ENCODE results near the gene SERPINI1. TPM values are rescaled to one million over a fixed set of nuclear protein-coding genes. Genes with fewer than 3 reads are reported as not detected.
"Not testable (repeated sequence)": the region's sequence is repeated elsewhere in the genome, so short reads cannot be mapped to it uniquely, and the experiment has no call there.

Gene SERPINI1
- total RNA-seq, 2 donors from 2014 or later, result 8.6 to 9.4 TPM

DNA sequence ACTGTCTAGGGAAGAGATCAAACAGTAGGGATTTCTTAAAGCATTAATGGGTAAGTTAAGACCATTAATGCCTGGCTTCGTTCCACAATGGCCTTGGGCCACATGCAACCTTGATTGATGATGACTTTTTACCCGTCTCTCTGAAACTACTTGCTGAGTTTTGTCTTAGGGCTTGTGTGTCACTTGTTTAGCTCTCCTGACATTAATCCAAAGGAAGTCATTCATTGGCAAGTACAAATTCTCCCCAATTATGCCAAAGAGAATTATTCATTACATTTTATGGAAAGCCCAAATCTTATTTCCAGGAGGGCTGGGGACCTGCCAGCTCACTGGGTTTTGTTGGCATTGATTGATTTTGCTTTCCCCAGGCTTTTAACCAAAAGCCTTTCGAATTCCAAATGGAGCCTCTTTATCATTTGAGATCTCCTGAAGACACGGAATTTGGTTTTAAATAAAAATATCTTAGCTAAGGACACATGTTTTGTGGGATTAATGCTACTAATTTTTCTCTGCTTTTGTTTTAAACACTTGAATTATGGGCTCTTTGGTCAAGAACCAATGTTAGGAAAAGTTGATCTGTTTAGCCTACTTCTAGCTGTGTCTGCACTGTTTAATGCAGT is 40.7 kb downstream of the SERPINI1 start:
- intact Hi-C loops (cut with DNase I), result no loop called here
- DNase-seq (ENCODE audit: low spot score), result no peak

DNA sequence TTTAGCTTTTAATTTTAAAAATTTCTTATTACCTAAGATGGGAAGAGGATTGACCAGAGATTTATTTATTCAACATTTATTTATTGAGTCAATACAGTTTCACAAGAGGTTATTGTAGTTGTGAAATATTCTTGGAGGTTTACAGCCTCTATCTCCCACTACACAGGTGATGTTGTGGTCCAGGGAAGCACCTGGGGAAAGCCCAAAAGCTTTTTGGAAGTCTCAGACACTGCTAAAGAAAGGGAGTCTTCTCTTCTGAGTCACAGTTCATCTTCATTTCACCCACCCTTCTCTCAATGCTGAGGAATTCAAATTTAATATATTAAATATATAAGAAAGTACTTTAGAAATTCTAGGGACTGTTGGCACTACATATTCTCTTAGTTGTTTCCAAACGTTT is 41.8 kb downstream of the SERPINI1 start:
- intact Hi-C loops (cut with DNase I), result no loop called here
- DNase-seq (ENCODE audit: low spot score), result no peak

DNA sequence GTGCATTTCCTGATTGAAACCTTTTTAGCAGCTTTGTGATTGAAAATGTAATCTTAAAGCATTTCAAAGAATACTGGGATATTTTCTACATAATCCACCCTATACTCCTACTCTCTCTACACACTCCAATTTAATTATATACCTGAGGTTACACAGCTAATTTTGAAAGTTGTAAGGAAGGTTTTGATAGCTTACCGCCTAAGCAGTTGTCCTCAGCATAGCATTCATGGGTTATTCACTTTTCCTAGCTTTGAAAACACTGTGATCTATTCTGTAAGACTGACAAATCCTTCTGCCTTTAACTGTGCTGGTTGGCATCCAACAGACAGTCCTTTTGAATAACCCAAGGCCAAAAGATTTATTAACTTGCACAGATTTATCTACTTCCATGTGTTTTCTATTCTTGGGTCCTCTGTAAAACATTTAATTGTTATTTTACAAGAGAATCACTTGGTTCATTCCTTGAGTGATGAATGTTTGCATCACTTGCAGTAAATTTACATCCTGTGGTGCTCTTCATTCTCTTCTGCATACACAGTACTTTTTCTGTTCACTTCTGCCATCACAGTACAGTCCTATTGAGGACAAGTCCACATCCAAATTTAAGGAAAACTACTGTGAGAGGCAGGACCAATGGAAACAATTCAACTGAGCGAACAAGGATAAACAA is 44.8 kb downstream of the SERPINI1 start:
- intact Hi-C loops (cut with DNase I), result no loop called here
- DNase-seq (ENCODE audit: low spot score), result no peak

DNA sequence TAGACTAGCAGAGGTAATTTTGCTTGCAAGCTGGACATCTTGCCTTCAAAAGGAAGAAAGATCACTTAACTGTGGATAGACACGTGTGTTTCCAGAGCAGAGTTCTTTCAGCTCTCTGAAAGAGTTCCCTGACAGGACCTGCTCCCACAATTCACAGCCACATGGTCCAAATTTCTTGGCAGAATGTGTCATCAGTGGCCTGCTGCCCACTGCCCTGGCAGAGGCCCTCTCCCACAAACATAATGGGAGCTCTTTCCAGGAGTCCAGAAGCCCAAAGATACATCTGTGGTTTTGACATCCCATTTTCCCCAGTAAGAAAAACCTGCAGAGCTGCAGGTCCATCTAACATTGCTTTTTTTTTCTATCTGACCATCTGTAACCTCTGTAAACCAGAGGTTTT is 48.3 kb downstream of the SERPINI1 start:
- intact Hi-C loops (cut with DNase I), result no loop called here

DNA sequence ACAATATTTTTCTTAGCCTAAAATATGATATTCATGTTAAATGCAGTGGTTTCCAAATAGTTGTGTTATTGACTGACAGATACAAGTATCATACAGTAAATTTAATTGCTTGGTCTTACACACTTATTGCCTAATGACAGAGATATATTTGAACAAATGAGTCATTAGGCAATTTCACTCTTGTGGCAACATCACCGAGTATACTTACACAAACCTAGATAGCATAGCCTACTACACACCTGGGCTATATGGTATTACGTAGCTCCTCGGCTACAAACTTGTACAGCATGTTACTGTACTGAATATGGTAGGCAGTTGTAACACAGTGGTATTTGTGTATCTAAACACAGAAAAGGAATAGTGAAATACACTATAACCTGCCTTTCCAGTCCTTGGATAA is 50.3 kb downstream of the SERPINI1 start:
- intact Hi-C loops (cut with DNase I), result no loop called here
- DNase-seq (ENCODE audit: low spot score), result no peak

More for the DNA sequence above, 48.3 kb downstream of the SERPINI1 start:
- DNase-seq (ENCODE audit: low spot score), result no peak

DNA sequence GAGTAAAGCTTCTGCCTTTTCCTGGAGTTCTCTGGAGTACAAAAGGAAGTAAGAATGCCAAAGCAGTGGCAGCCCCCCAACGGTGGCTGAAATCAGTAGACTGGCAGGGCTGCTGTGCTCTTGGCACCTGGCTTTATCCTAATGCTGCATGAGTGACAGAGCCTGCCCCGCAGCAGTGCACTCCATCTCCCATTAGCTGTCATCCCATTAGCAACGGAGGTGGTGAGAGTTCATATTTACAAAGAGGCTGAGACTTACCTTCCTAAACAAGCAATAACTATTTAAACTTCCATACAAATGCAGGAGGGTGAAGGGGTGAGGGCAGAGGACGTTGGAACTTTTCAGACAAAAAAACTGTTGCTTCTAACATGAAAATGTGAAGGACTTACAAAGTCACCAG is 51.9 kb downstream of the SERPINI1 start:
- intact Hi-C loops (cut with DNase I), result no loop called here
- DNase-seq (ENCODE audit: low spot score), result no peak

DNA sequence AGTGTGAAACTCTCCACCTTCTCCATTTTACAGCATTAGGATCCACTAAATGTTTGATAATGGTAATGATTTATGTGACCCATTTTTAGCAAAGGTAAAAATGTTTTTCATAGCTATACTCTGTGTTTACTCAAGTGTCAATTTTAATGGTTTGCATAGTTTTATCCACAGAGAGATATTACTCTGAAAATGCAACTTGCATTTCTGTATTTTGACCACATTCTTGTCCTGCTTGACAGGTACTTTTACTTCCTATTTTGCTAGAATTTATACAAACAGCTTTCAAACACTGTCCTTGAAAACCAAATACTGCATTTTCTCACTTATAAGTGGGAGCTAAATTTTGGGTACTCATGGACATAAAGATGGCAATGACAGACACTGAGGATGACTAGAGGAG is 62.9 kb downstream of the SERPINI1 start:
- DNase-seq (ENCODE audit: low spot score), result no peak
- intact Hi-C loops (cut with DNase I), result no loop called here

DNA sequence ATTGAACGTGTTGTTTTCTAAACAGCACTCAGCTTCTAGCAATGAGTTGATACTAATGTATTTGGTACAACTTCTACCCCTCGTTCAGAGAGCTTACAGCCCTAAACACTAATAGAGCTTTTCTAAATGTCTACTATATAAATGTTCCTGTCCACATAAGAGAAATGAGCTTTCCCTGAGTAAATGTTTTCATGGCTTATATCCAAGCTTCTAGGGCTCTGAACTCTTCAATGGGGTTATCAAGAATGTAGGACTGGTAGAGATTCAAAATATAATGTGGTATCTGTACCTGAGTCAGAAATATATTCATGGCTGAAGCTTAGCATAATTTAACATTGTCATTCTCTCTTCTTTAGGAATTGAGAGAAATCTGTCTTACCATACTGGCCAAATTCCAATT is 73.4 kb downstream of the SERPINI1 start:
- intact Hi-C loops (cut with DNase I), result no loop called here
- DNase-seq (ENCODE audit: low spot score), result no peak

DNA sequence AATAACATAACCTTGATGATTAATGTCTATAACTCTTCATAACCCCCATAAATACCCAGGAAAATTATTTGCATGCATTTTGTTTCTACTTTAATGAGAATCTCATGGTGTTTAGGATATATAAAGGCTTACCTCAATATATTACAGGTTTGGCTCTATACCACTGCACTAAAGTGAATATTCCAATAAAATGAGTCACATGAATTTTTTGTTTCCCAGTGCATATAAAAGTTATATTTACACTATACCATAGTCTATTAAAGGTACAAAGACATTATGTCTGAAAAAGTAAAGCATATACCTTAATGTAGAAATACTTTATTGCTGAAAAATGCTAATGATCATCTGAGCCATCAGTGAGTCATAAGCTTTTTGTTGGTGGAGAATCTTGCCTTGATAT is 74.7 kb downstream of the SERPINI1 start:
- no peak for DNase-seq (ENCODE audit: low spot score)
- intact Hi-C loops (cut with DNase I), result no loop called here

DNA sequence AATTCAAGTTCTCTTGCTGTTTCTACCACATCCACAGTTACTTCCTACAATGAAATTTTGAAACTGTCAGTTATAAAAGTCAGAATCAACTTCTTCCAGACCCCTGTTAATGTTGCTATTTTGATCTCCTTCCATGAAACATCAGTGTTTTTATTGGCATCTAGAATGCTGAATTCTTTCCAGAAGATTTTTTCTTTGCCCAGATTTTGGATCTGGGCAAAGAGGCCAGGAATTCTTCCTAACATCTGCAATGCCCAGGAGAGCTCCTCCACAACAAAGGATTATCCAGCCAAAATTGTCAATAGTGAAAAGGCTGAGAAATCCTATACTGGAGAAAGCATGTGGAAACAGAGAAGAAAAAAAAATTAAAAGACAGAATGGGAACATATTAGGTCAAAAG is 75.5 kb downstream of the SERPINI1 start:
- intact Hi-C loops (cut with DNase I), result no loop called here

DNA sequence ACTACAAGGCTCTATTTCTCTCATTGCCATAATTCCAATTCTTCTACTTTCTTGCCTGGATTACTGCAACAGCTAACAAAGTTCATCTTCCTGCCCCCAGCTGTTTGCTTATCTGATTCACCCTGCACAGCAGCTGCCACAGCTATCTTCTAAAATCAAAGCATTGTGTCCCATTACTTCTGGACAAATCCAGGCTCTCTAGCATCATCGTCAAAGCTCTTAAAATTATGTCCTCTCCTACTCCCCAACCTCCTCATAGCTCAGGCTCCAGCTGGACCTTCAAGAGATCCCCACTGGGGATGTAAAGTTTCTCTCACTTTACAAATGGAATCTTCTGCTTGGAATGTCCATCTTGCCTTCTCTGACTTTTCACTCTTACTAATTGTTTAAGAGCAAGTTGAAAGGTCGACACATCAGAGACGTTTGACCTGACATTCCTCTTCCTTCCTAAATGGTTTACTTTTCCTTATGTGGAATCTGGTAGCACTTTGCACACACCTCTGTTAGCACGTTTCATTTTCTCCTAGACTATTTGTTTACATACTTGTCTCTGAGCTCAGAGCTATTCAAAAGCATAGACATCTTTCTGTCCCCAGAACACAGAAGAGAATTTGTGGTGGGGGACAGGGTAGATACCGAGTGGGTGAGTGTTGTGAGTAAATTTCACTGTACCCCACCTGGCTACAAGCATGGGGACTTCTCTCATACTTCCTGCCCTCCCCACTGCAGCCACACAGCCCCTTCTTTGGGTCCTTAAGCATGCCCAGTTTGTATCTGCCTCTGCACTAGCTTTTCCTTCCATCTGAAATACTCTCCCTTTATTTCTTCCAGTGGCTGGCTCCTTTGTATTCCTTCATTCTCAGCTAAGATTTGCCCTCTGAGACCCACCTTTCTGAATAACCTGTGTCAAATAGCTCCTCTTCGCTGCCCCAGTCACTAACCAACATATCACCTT is 77.9 kb downstream of the SERPINI1 start:
- intact Hi-C loops (cut with DNase I), result no loop called here

More for the DNA sequence above, 75.5 kb downstream of the SERPINI1 start:
- no peak for DNase-seq (ENCODE audit: low spot score)

DNA sequence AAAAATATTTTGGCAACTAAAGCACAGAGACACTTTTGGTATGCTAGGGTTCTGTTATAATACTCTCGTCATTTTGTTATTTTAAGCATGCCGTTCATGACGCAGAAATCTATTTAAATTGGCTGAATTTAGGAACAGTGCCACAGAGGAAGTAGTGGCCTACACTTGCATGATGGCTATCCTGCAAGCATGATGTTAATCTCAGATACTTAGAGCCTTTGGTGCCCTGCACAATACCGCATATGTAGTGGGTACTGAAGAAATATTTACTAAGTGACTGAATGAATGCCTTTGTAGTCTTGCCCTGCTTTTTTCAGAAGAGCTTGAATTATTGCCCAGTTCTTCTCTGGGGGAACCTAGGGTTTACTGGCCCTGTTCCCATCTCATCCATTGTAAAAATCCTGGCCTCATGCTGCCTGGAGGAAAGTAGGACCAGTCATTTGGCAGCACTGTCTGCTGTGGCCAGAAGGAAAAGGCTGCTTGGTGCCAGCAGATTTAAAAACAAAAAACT is 79.0 kb downstream of the SERPINI1 start:
- no peak for DNase-seq (ENCODE audit: low spot score)
- intact Hi-C loops (cut with DNase I), result no loop called here

More for the DNA sequence above, 77.9 kb downstream of the SERPINI1 start:
- no peak for DNase-seq (ENCODE audit: low spot score)

DNA sequence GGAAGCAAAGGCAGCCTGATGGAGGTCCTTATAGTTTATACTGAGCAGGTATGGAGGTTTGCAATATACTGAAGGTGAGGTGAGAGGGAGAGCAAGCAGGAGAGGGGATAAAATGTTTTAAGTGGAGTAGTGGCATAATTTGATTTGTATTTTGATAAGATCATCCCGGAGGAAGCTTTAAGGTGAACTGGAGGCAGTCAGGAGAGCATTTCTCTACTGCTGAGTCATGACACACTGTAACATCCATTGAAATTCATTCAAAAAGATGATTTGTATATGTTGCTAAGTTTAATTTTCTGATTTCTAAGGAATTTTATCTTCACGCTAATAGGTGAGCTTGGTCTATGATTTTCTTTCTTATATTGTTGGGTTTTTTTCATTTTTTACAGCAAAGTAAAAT is 81.4 kb downstream of the SERPINI1 start:
- intact Hi-C loops (cut with DNase I), result no loop called here
- DNase-seq (ENCODE audit: low spot score), result no peak

DNA sequence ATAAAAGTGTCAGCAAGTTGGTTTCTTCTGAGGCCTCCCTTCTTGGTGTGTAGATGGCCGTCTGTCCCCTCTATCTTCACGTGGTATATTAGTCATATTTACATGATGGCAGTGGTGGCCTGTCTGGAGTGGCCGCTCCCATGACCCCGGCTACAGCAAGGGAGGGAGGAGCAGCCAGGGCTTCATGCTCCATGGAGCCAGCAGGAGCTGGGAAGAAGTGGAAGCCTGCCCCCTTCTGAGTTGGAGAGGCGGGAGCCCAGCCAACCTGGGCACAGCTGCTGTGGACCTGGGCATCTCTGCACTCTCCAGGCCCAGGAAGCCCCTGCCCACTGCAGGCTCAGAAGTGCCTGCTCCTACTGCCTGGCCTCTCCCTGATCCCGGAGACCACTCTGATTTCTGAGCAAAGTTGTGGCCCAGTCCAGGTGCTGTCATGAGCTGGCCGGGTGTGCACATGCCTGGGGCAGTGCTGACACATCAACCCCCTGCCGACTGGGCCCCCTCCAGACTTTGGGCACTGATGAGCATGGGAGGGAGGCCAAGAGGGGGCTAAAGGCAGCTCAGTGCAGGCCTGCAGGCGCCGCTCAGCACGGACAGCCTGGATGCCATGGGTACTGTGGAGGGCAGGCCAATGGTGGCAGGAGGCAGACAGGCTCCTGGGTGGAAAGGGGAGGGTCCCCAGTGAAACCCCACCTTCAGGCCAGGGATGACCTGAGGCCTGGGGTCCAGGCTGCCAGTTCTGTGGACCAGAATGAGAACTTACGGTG is 84.8 kb downstream of the SERPINI1 start:
- peak; percentile 52 for DNase-seq (ENCODE audit: low spot score)
- intact Hi-C loops (cut with DNase I), result no loop called here

DNA sequence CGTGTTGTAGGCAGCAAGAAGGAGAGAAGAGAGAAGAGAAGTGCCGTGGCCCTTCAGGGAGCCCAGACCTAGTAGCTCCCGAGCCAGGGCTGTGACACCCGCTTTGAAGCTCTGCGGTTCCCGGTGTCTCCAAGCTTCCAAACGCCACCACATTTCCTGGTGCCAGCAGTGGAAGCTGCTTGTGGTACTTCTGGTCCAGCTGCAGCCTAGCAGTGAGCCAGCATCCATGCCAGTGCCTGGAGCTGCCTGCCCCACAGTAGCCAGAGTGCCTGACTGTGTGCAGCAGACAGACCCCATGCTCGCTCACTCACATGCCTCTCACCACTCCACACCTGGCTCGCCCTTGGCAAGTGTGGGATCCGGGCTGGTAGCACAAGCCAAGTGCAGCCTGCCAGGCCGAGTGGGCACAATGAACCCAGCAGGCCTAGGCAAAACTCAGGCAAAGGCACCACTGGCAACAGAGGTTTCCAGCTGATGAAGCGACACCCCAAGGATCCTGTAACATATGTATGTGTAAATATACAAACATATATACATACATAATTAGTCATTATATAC is 85.8 kb downstream of the SERPINI1 start:
- DNase-seq (ENCODE audit: low spot score), result peak; percentile 59
- intact Hi-C loops (cut with DNase I), result no loop called here

DNA sequence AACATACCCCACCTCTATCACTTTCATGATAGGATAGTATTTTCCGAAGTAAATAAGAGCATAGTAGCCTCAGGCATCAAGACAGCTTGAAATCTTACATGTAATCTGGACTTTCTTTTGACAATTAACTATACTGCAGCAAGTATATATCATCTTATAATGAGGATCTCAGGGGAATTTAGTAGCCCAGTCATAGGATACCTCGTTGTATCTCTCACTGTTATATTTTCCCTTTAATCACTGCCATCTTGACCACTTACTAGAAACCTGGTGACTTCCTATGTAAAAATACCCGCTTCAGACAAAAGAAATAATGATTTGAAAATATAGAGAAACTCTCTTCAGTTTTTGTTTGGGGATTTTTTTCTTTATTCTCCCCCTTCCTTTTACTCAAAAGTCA is 88.2 kb downstream of the SERPINI1 start:
- intact Hi-C loops (cut with DNase I), result no loop called here
- no peak for DNase-seq (ENCODE audit: low spot score)

DNA sequence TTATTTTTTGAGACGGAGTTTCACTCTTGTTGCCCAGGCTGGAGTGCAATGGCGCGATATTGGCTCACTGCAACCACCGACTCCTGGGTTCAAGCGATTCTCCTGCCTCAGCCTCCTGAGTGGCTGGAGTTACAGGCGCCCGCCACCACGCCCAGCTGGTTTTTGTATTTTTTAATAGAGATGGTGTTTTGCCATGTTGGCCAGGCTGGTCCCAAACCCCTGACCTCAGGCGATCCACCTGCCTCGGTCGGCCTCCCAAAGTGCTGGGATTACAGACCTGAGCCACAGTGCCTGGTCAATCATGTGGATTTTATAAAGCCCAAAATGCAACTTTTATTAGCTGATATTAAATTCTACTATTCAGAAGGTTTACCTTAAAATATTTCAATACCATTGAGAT is 92.1 kb downstream of the SERPINI1 start:
- intact Hi-C loops (cut with DNase I); DNase-seq (ENCODE audit: low spot score): not testable (repeated sequence)

DNA sequence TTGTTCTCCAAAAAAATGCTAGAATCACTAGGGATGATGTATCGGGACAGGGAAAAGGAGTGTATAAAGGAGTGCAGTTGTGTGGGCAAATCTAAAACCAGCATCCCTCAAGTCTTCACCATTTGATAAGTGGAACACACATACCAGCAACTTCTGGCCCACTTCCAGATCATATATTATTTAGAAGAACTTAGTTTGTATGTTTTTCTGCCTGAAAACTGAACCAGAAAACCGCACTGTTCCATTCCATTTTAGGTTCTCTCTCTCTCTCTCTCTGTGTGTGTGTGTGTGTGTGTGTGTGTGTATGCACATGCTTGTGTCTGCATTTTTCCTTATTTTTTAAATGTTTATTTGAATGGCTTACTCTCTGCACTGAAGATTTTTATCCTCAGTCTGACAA is 93.5 kb downstream of the SERPINI1 start:
- no peak for DNase-seq (ENCODE audit: low spot score)
- intact Hi-C loops (cut with DNase I), result no loop called here

DNA sequence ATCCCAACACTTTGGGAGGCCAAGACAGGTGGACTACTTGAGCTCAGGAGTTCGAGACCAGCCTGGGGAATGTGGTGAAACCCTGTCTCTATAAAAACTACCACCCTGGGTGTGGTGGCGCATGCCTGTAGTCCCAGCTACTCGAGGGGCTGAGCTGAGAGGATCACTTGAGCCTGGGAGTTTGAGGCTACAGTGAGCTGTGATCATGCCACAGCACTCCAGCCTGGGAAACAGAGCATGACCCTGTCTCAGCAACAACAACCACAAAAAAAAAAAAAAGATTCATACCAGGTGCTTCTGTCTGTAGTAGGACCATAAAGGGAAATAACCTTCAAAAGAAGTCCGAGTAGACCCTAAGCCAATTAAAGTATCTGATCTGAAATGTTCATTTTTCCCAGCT is 94.5 kb downstream of the SERPINI1 start:
- no peak for DNase-seq (ENCODE audit: low spot score)
- intact Hi-C loops (cut with DNase I), result no loop called here

Measured in posterior vena cava (tissue), 2 donors.